NCI-H1092 (cell line): Measurements from ENCODE around the gene SEMA3C.
A peak's percentile ranks its signal among the peaks of the same experiment; 100 is the strongest.
"Not testable (repeated sequence)": the region's sequence is repeated elsewhere in the genome, so short reads cannot be mapped to it uniquely, and the experiment has no call there.

Source experiments
- DNase-seq: peaks from one replicate; lab custom pipeline; 2025; lab: John Stamatoyannopoulos, UW

The SEMA3C gene

DNA sequence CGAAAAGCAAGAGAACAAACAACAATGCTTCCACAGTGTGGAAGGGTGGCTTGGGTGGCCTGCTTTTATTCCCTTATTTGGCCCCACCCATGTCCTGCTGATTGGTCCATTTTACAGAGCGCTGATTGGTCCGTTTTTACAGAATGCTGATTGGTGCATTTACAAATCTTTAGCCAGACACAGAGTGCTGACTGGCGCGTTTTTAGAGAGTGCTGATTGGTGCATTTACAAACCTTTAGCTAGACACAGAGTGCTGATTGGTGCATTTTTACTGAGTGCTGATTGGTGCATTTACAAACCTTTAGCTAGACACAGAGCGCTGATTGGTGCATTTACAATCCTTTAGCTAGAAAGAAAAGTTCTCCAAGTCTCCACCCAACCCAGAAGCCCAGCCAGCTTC lies 8.1 kb upstream of the SEMA3C start:
- not testable (repeated sequence) for DNase-seq

DNA sequence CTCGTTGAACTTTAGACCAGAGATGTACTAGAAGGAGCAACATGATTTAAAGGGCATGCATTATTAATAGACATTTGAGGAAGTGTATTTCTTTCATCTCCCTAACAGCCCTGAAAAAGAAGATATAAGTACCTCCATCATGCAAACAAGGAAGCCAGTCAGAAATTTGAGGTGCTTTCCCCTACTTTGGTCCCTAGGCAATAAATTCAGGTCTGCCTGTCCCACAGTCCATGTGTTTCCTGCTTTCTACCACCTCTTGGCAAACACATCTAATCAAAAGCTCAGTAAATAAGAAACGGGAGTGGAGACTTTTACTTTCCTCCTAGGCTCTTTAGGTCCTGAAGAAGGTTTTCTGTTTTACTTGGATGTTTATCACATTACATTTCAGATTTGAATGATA lies 5.2 kb upstream of the SEMA3C start:
- DNase-seq, result no peak

DNA sequence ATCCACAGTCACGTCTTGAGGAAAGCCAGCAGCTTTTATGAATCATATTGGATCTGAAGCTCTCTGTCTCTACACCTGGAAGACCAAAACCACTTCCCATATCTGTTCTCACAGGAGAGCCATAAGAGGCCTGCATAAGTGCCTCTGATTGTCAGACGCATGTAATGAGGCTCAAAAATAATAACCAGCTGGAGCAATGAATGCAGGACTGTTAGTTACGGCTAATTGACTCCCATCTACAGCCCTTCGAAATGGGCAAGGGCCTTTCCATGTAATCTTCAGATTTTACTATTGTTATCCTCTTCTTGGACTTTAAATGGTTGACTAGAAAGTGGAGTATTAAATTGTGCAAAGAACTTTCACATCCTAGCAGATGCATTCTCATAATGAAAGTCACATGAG lies 4.4 kb upstream of the SEMA3C start:
- DNase-seq, result peak; percentile 61

DNA sequence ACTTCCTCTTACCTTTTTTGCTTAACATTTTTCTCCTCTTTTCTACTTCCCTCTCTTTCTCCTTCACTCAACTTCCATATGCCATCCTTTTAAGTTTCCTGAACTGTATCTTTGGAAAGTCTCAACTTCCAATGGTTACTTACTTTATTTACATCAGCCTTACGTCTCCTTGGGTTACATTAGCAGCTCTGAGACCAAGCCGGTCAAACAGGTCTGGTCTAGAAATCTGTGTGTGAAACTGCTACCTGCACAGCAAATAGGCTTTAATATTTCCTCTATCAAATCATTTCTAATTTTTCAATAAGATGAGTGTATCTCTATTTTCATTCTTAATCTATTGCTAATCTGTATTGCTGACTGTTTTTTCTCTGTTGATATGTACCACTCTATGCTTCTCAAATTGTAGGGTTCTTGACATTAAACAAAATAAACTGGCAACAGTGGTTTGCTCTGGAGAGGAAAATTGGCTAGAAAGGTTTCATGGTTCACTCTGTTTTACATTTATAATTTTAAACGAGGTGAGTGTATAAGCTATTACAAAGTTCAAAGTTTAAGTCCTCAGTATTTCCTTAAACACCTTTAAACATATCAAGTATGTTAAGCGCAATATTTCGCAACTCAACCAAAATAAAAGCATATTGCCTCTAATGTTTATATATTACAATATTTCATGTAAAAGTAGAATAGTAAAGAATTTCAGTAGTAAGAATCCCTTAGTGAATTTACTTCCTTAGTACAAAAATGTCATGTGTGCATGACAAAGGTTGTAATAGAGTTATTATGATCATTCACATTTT lies 3.6 kb upstream of the SEMA3C start:
- DNase-seq, result no peak

DNA sequence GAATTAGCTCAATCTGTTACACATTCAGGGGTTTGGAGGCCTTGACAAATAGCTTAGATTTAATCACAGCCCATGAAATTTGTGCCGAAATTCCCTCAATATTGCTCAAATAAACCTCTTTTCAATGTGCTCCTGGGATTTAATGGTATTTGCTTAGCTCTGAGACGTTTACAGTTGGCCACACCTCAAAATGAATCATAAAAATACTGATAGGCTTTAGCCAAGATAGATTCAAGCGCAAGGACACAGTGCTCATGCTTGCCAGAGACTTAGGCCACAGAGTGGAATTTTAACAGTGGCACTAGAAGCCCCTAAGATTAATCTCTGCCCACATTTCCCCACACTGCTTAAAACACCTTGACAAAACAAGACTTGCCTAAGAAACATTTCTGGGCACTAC lies 2.3 kb upstream of the SEMA3C start:
- no peak for DNase-seq

DNA sequence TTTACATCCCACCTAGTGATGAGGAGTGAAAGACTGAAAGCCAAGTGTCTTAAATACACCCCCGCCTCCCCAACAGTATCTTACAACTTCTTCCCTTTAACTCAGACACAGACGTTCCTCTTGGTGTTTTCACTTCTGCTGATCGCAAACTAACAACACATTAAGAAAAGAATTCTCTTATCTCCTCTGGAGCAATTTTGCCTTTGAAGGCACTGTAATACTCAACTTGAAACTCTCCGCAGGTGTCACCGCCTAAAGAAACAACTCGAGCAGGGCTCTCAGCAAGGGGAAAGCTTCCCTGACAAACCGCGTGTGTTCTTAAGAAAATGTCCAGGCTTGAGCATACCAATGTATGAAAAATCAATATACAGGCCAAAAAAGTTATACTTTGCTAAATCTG lies 452 bp downstream of the SEMA3C start:
- no peak for DNase-seq

DNA sequence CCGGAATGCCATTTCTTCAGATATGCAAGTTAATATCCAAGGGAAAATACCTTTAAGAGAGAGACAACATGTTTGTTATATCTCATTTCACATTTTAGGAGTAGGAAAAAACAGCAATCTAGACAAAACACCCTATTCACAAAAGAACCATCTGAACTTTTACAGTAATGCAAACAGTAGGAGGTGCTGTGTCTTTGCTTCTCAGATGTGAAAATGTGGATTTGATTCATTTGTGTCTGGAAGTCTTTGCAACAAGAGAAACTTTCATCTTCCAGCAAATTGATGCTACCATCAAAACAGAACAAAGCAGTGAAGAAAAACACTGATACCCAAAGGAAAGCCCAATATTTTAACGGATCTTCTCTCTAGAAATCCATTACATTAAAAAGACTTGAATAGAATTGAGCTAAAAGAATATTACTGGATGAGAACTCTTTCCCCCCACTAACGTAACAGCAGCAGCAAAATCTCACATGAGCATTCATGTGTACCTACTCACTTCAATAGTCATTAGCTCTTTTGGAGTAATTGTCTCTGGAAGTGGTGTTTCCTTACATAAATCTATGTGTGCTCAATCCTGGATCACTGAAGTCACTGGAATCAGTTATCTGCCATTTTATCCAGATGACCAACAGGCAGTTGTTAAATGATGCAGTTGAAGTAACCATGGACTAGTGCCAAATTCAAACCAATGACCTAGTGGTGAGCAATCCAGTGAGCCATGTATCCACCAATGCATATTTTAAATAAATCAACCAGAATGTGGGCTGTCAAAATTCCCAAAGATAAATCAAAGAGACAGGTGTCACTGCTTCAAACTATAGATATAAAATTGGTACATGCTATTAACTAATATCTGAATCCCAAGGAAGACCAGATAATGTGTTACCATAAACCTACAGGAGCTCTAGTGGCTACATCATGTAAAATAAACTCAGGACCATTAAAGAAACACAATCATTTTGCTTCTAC lies 1.8 kb downstream of the SEMA3C start:
- no peak for DNase-seq

DNA sequence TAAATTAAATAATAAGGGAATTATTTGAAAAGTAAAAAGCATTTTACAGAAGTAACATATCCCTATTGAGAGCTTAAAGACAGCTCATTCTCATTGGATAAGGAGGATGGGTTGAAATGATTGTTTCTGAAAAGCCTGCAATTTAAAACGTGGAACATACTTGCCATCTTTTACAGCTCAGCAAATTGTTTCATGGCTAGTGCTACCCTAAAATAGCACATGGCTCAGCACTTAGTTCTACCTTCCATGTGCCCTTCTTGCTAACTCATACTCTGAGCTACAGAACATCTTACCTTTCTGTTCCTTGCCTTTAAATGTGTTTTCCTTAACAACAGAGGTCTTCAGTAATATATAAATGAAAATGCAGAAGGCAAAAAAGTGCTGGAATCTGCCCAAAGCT lies 8.6 kb downstream of the SEMA3C start:
- DNase-seq, result no peak

DNA sequence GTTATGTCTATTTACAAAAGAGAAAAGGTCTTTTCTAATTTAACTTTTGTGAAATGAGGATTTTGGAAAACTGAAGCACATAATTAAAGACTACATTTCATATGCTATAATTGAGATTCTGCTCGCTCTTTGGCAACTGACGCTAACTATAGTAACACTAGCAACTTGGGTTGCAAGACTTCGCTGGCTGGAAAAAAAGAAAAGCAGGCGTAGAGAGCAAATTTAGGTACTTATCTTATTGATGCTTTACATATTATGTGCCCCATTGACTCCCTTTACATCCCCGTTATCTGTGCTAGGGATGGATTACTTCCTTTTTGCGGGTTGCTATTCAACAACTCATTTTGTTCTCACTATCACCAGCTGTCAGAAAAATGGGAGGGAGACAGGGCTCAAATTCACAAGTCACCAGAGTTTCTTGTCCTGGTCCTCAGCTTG lies 10.5 kb downstream of the SEMA3C start:
- no peak for DNase-seq

DNA sequence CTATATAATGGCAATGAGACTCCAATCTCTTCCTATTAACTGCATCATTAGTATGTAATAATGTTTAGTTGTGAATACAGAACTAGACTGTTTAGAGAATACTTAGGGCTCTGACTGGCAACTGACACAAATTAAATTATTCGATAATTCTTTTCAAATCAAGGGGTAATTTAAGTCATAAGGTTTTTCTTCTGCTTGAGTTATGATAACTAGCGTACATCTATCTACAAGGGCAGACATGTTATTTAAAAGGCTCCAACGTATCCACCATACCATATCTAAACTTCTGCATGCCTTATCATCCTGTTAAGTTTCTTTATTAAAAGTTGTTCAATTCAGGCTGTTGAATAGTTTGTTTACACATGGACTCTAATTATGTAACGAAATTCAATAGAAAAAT lies 11.2 kb downstream of the SEMA3C start:
- no peak for DNase-seq

DNA sequence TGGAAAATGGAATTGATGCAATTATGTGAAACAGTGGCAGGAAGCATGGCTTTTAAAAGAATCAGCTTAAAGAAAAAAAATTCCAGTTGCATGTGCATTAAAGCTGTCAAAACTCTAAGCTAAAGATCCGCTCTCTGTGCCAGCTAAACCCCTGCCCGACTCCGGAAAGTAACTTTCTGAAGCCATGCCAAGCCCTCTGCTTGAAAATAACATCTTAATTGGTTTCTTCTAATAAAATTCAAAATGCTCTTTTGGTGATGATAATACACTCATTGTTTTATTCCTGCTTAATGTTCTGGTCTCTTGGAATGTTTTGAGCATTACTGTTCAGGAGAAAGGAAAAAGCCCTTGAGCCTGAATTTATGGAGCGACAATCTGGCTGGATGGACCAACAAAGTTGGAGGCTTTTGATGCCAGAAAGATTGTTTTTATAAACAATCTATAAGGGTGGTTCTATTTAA lies 11.7 kb downstream of the SEMA3C start:
- no peak for DNase-seq

DNA sequence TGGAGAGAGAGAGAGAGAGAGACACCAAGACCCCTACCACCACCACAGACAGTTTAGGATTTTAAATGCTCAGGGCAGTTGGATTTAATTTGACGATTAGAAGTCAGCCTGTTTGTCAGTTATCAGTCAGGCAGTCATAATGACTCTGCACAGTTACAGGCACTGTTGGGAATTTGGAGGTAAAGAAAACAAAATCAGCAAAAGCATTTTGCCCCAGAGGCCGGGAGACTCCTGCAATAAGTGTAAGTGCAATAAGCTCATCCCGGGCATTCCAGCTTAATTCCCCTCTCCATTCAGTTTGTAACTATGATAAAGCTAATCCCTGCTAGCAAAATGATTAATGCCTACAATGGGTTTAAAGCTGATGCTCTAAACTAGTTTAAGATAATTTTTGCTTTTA lies 13.5 kb downstream of the SEMA3C start:
- DNase-seq, result no peak

DNA sequence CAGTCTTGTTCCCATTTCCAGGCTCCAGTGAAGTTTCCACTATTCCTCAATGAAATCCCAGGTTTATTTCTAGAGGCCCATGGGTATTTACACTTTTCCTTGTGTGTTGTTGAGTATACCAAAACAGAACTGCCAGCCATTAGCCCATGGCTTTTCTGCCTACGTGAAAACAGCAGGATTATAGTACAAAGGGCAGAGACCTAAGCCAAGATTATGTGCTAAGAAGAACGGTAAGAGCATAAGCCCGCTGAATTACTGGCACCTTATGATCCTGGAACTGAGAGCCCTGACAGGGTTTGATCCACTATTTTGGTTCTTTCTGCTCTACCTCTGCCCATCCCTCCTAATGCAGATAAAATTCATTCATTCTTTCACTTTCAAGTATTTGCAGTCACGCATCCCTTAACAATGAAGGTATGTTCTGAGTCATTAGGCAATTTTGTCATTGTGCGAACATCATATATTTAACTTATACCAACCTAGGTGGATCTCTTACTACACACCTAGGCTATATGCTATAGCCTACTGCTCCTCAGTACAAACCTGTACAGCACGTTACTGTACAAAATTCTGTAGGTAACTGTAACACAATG lies 16.0 kb downstream of the SEMA3C start:
- DNase-seq, result no peak

DNA sequence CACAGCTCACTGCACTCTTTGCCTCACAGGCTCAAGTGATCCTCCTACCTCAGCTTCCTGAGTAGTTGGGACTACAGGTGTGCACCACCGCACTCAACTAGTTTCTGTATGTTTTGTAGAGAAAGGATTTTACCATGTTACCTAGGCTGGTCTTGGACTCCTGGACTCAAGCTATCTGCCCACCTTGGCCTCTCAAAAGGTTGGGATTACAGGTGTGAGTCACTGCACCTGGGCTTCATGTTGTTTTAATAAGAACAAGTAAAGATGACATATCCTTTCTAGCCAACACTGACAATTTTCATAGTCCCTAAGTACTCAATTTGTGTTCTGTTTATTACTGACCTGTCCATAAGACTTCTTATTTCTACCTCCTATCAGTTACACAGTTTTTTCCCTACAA lies 16.8 kb downstream of the SEMA3C start:
- DNase-seq, result no peak

DNA sequence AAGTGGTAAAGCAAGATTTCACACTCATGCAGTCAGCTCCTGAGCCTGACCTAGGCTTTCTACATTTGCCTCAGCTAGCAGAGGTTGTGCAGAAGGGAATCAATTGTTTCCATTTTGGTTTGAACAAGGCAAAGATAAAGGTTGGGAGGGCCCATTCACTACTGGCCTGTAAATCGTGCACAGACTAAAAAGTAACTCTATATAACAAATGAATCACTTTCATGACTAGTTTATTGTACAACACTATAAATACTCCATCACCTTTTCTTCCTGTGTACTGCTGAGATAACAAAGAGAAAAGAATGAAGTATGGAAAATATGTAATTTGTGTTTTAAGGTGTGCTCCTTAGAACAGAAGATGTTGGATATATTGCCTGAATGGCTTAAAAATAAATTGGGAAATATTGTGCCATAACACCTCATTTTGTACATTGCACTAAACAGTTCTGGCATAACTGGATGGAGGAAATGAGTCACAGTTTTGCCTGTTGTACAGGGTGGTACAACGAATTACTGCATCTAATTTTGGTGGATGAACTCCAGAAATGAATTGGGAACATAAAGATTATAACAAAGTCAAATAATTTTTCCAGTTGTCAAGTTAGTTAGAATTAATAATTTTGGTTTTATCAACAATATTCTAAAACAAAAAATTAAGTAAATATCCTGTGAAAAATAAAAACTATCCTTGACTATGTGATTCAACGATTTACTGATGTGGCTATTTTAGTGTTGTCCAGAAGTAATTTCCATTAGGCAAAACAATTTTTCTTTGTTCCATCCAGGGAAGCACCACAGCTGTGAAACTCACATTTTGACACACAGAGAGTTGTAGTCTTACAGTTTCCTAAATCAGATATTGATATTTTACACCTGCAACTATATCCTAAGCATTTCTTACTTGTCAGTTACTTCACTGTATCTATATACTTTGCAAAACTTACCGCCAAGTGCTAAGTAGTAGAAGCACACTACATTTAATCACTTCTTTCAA lies 18.0 kb downstream of the SEMA3C start:
- no peak for DNase-seq

DNA sequence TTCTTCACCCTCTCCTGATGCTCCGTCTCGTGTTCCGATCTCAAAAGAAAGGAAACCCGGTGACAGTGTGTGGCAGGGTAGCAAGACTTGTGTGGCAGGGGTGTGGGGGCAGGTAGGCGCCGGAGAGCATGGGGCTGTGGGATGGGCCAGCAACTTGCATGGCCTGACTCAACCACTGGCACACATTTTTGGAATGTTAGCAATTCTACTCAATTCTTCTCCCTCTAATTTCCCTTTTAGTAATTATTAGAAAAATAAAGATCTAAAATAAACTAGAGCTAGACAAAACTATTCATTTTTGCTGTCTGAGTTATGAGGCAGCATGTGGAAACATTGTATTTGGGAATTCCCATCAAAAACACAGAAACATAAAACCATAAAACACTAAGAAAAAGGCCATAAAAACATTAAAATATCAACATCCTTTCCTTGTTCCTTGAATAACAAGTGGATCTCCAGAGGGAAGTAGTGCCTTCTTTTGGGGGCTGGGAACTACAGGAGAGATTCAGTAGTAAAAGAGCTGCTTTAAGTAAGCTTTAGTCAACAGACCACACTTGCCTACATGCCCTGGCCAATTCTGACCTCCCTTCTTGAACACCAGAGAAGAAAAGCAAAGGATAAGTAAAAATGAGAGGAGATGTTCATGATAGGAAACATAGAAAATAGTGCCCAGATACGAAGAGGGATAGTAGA lies 21.8 kb downstream of the SEMA3C start:
- no peak for DNase-seq

DNA sequence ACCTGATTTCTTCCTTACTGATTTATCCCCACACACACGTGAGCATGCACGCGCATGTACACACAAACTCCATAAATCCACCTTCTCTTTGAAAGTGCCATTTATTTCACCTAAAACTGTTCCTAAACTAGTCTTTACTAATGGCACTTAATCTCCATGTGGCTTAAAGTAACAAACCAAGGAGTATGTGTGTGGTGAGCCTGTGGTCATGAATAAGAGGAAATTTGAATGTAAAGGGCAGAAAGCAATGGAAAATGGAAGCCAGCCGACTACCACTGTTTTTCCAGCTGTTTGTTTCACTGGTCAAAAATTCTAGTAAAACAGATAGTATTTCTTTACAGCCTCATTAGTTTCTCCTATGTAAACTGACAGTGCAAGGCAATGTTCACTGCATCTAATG lies 23.8 kb downstream of the SEMA3C start:
- no peak for DNase-seq

DNA sequence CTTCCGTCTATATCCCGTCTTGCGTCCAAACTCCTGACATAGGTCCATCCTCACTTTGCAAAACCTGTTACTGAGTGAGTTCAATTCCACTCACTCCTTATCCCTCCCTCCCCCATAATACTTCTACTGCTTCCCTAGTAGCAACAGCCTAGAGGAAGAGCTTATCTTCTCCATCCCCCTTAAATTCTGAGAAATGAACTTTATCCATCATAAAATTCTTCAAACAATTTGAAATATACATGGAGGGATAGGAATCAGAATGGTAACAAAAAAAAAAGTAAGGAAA lies 27.6 kb downstream of the SEMA3C start:
- DNase-seq, result no peak

DNA sequence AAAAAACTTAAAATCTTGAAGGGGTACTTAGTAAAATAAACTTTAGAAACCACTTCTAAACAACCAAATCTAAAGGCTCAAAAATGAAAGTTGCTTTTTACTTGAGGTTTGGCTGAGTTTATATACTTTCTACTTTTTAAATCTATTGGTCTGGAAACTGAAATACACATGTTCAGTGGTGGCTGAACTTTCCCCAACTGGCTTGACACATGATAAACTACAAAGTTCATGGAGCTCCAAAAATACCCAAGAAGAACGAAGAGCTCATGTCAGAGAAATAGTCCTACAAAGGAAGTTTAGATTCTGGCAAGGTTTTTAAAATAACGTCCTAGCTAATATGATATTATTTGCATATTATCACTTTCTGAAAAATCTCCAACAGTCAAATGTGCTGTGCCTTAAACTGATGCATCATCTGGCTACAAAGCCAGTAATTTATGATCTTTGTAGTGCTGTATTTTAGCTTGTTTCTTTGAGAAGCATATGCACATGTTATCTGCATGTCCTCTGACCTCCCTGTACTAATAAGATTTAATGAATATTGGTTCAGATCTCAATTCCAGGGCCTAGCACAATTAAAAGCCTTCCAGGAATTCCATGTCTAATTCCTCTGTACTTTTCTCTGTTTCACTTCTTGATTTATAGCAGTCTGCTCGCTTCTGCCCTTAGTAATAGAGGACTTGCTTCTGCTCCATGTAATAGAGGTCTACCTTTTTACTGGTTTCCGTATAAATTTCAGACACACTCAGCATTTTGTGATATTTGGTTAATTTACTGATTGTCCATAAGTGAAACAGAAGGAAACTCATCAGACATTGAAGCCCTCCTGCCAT lies 28.2 kb downstream of the SEMA3C start:
- no peak for DNase-seq

DNA sequence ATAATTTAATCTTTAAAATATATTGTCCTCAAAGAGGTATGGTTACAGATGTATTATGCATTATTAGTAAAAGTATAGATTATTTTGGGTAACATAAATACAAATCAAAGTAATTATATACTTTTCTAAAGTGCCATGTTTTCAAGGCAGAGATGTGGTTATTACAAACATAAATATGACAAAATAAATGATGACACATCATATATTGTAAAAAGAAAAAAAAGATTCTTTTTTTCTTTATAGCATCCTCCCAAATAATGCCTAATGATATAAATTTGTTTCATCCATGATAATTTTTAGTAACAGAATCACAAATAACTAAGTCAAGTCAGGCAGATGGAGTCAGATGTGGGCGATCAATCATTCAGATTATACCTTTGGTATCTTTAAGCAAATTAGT lies 29.3 kb downstream of the SEMA3C start:
- DNase-seq, result no peak
